Body of pancreas (tissue), 4 donors: Measurements from ENCODE around the gene MAT2A.

Experiments
- POLR2A ChIP-seq, 3 donors: fragments of 450-650 bp; IDR thresholded peaks; one replicate each; pipeline ENCODE4 v1.6.1; 2016; ENCODE audit warnings: antibody characterized with exemption in 3 of 3, mild to moderate bottlenecking in 2 of 3
- TF ChIP-seq, protein P1 (sequence below), 7 experiments: fragments of 450-650 bp in 4 of 7; fragments of 200-600 bp in 3 of 7; sonication (generic) in 3 of 7; IDR thresholded peaks; one replicate each; pipeline ENCODE4 v1.5.1; 2016 to 2019; ENCODE audit warnings: antibody characterized with exemption in 7 of 7

DNA sequence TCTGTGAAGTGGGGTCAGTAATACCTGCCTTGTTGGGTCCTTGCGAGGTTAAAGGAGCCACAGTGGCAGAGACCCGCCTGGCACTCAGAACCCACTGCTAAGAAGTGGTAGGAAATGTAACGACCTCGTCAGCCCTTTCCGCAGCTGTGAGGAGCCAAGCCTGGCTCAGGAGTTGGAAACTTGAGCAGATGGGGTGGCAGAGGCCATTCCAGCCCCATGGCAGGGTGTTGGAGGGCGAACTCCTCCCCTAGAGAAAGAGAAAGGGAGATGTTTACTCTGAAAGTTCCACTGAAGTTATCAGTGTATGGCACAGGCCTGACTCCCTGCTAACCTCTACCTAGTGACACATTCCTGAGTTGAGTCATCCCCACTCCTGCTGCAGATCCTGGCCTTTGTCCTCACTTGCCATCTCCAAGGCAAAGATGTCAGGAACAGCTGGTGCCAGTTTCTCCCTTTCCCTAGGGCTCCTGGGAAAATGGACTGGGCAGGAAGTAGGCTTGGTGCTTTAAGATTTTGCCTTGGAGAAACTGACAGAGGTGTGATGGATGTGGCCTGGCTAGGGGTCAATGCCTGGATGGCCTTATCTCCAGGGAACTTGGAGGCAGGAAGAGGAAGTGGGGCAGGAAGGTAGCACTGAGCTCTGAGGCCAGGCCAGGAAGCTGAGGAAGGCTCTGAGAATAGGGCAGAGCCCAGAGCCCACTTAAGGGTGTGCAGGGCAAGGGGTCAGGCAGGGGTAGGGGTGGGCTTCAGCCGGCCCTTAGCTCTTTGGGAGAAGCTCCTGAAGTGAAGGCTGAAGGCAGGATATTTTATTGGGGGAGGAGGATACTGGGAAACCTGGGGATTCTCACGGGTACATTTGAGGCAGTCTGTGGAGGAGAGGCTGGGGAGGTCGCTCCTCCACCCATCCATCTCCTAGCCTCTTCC, 46.2 kb downstream of the MAT2A start:
- TF ChIP-seq, protein P1, sequence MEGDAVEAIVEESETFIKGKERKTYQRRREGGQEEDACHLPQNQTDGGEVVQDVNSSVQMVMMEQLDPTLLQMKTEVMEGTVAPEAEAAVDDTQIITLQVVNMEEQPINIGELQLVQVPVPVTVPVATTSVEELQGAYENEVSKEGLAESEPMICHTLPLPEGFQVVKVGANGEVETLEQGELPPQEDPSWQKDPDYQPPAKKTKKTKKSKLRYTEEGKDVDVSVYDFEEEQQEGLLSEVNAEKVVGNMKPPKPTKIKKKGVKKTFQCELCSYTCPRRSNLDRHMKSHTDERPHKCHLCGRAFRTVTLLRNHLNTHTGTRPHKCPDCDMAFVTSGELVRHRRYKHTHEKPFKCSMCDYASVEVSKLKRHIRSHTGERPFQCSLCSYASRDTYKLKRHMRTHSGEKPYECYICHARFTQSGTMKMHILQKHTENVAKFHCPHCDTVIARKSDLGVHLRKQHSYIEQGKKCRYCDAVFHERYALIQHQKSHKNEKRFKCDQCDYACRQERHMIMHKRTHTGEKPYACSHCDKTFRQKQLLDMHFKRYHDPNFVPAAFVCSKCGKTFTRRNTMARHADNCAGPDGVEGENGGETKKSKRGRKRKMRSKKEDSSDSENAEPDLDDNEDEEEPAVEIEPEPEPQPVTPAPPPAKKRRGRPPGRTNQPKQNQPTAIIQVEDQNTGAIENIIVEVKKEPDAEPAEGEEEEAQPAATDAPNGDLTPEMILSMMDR (IDR thresholded peaks at IDR 0.05): no peak
- TF ChIP-seq POLR2A (IDR thresholded peaks at IDR 0.05): peak in 2 of 3 donors; percentile 8 to 46
